Smooth muscle cell (in vitro differentiated cells): ENCODE data around the gene ARHGEF7. TPM values are rescaled to one million over a fixed set of nuclear protein-coding genes. Genes with fewer than 3 reads are reported as not detected.
A peak's percentile ranks its signal among the peaks of the same experiment; 100 is the strongest.

Source experiments
- DNase-seq: peaks from one replicate; lab custom pipeline; 2025; ENCODE audit not compliant: unreplicated experiment; lab: John Stamatoyannopoulos, UW
- H2AFZ ChIP-seq: fragments of 200-600 bp; sonication (generic); 2 replicates; pipeline ENCODE4 v1.6.0; 2016; ENCODE audit warnings: antibody characterized with exemption, low read depth, mild to moderate bottlenecking
- H3F3A ChIP-seq: fragments of 200-600 bp; sonication (generic); 2 replicates; pipeline ENCODE4 v1.6.0; 2017; ENCODE audit warnings: antibody characterized with exemption, low read depth
- H3K27ac ChIP-seq: fragments of 200-600 bp; sonication (generic); 2 replicates; pipeline ENCODE4 v1.5.1; 2016; ENCODE audit warnings: low read depth, mild to moderate bottlenecking
- H3K27me3 ChIP-seq: fragments of 200-600 bp; sonication (generic); 2 replicates; pipeline ENCODE4 v1.6.1; 2016; ENCODE audit warnings: low read depth, mild to moderate bottlenecking
- H3K36me3 ChIP-seq: fragments of 200-600 bp; sonication (generic); 2 replicates; pipeline ENCODE4 v1.5.1; 2016; ENCODE audit warnings: low read depth
- H3K4me1 ChIP-seq: fragments of 200-600 bp; sonication (generic); 2 replicates; pipeline ENCODE4 v1.5.1; 2016; ENCODE audit warnings: low read depth
- H3K4me2 ChIP-seq: fragments of 200-600 bp; sonication (generic); 2 replicates; pipeline ENCODE4 v1.6.0; 2016; ENCODE audit warnings: mild to moderate bottlenecking
- H3K4me3 ChIP-seq: fragments of 200-600 bp; sonication (generic); 2 replicates; pipeline ENCODE4 v1.5.1; 2016; ENCODE audit warnings: mild to moderate bottlenecking
- H3K79me2 ChIP-seq: fragments of 200-600 bp; sonication (generic); 2 replicates; pipeline ENCODE4 v1.6.0; 2016; ENCODE audit warnings: low read depth, mild to moderate bottlenecking
- H3K9ac ChIP-seq: fragments of 200-600 bp; sonication (generic); 2 replicates; pipeline ENCODE4 v1.6.0; 2016; ENCODE audit warnings: low read depth
- H3K9me3 ChIP-seq: fragments of 200-600 bp; sonication (generic); replicated peaks from 2 replicates; pipeline ENCODE4 v1.5.1; 2016; ENCODE audit warnings: low read depth
- H4K20me1 ChIP-seq: fragments of 200-600 bp; sonication (generic); 2 replicates; pipeline ENCODE4 v1.6.0; 2016; ENCODE audit warnings: low read depth
- WGBS: methylation state at CpG from one replicate; pipeline ENCODE4 v1.1.7; 2016; ENCODE audit warnings: low lambda C conversion rate; 5-methylcytosine and 5-hydroxymethylcytosine counted together
- polyA plus RNA-seq: library from polyadenylated mRNA; unstranded; fragments of >200 nt; fragmentation: Nextera tagmentation; extraction: Ambion mirVana; gene quantifications from 2 replicates; pipeline ENCODE4 v1.2.1, GENCODE V29; 2016
- total RNA-seq: library from RNA; depleted of rRNA; stranded (reverse); fragments of >200 nt; gene quantifications from 2 replicates; pipeline ENCODE4 v1.2.3, GENCODE V29; 2014
- TF ChIP-seq, protein P1 (sequence below): fragments of 200-600 bp; sonication (generic); IDR thresholded peaks from 2 replicates; pipeline ENCODE4 v1.5.1; 2017; ENCODE audit warnings: borderline replicate concordance, mild to moderate bottlenecking, antibody characterized with exemption; ENCODE audit not compliant: insufficient read depth, poor library complexity, severe bottlenecking

Gene ARHGEF7
- total and polyA plus RNA-seq, 2 experiments from 2014 or later = 13.8 to 32.4 TPM

- H3K4me2 ChIP-seq = no peak overlapping the region
- H4K20me1 ChIP-seq = peaks cover 100% of the 10 kb centered on the region
- no peaks in the 10 kb centered on the region for H3K27me3 ChIP-seq
- no peaks in the 10 kb centered on the region for H3F3A ChIP-seq
- TF ChIP-seq, protein P1, sequence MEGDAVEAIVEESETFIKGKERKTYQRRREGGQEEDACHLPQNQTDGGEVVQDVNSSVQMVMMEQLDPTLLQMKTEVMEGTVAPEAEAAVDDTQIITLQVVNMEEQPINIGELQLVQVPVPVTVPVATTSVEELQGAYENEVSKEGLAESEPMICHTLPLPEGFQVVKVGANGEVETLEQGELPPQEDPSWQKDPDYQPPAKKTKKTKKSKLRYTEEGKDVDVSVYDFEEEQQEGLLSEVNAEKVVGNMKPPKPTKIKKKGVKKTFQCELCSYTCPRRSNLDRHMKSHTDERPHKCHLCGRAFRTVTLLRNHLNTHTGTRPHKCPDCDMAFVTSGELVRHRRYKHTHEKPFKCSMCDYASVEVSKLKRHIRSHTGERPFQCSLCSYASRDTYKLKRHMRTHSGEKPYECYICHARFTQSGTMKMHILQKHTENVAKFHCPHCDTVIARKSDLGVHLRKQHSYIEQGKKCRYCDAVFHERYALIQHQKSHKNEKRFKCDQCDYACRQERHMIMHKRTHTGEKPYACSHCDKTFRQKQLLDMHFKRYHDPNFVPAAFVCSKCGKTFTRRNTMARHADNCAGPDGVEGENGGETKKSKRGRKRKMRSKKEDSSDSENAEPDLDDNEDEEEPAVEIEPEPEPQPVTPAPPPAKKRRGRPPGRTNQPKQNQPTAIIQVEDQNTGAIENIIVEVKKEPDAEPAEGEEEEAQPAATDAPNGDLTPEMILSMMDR = no peak
- H3K4me3 ChIP-seq = no peak overlapping the region
- H3K36me3 ChIP-seq = no peaks in the 10 kb centered on the region
- no peaks in the 10 kb centered on the region for H3K4me1 ChIP-seq
- peak overlapping the region; percentile 10 for H3K27ac ChIP-seq
- no peak overlapping the region for H3K9ac ChIP-seq
- peaks cover 91% of the 10 kb centered on the region for H3K79me2 ChIP-seq
- H2AFZ ChIP-seq = no peak overlapping the region
- DNase-seq = no peak
- H3K9me3 ChIP-seq = no peaks in the 10 kb centered on the region
- 88% methylated on average over 3 of the region's 3 CpGs for WGBS
Observed at GRCh38 chr13:111171112-111171511, 56.0 kb downstream of the ARHGEF7 start.

DNA sequence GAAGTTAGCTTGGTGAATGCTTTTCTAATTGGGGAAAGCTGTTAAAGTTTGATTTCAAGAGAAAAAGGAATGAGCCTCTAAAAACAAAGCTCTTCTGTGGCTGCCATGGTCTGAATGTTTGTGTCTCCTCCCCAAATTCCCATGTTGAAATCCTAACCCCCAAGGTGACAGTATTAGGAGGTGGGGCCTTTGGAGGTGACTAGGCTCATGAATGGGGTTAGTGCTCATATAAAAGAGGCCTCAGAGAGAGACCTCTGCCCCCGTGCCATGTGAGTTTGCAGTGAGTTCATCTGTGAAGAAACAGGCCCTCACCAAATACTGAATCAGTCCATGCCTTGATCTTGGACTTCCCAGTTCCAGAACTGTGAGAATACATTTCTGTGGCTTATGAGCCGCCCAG is 56.5 kb downstream of the ARHGEF7 start:
- peaks cover 100% of the 10 kb centered on the region for H4K20me1 ChIP-seq

GRCh38 chr13:111174377-111175114 is 59.4 kb downstream of the ARHGEF7 start:
- H3K27me3 ChIP-seq = no peaks in the 10 kb centered on the region
- no peaks in the 10 kb centered on the region for H3K9me3 ChIP-seq
- H3K9ac ChIP-seq = no peak overlapping the region
- no peak overlapping the region for H2AFZ ChIP-seq
- peaks cover 100% of the 10 kb centered on the region for H4K20me1 ChIP-seq
- 89% methylated on average over 15 of the region's 15 CpGs for WGBS
- DNase-seq = no peak
- no peaks in the 10 kb centered on the region for H3K36me3 ChIP-seq
- TF ChIP-seq, protein P1 = no peak
- no peak overlapping the region for H3K4me2 ChIP-seq
- no peaks in the 10 kb centered on the region for H3K4me1 ChIP-seq
- no peak overlapping the region for H3K27ac ChIP-seq
- no peaks in the 10 kb centered on the region for H3F3A ChIP-seq
- H3K4me3 ChIP-seq = no peak overlapping the region
- peaks cover 69% of the 10 kb centered on the region for H3K79me2 ChIP-seq

More for the DNA sequence above, 56.5 kb downstream of the ARHGEF7 start:
- TF ChIP-seq, protein P1 = no peak
- H3K4me2 ChIP-seq = no peak overlapping the region
- H3F3A ChIP-seq = no peaks in the 10 kb centered on the region
- no peak overlapping the region for H2AFZ ChIP-seq
- no peak overlapping the region for H3K9ac ChIP-seq
- no peaks in the 10 kb centered on the region for H3K36me3 ChIP-seq
- no peaks in the 10 kb centered on the region for H3K9me3 ChIP-seq
- DNase-seq = no peak
- 78% methylated on average over 2 of the region's 2 CpGs for WGBS
- H3K4me3 ChIP-seq = no peak overlapping the region
- no peaks in the 10 kb centered on the region for H3K4me1 ChIP-seq
- H3K79me2 ChIP-seq = peaks cover 91% of the 10 kb centered on the region
- H3K27ac ChIP-seq = peak overlapping the region; percentile 10
- H3K27me3 ChIP-seq = no peaks in the 10 kb centered on the region

DNA sequence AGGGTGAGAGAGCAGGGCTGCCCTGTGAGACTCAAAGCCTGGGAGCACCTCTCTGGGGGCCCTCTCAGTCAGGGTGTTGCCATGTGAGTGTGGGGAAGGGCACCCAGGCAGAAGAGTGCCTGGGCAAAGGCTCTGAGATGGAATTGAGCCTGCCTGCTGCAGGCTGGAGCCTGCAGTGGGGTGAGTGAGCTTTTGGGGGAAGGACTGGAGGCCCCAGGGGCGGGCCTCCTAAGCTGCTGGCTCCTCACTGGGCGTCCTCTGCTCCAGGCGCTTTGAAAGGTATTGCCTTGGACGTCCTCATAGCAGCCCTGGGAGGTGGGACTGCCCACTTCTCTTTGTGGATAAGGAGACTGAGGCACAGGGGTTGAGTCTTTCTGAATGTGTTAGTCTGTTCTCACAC is 60.3 kb downstream of the ARHGEF7 start:
- Histone ChIP-seq H3K9ac (no peak overlapping the region), H4K20me1 (peaks cover 100% of the 10 kb centered on the region)
- DNase-seq = no peak

More for the DNA sequence above, 60.3 kb downstream of the ARHGEF7 start:
- no peaks in the 10 kb centered on the region for H3F3A ChIP-seq
- 95% methylated on average over 4 of the region's 4 CpGs for WGBS
- no peak overlapping the region for H3K4me3 ChIP-seq
- no peaks in the 10 kb centered on the region for H3K9me3 ChIP-seq
- H3K4me1 ChIP-seq = no peaks in the 10 kb centered on the region
- H3K27me3 ChIP-seq = no peaks in the 10 kb centered on the region
- H3K27ac ChIP-seq = no peak overlapping the region
- TF ChIP-seq, protein P1 = no peak
- H3K79me2 ChIP-seq = peaks cover 68% of the 10 kb centered on the region
- H3K4me2 ChIP-seq = no peak overlapping the region
- H3K36me3 ChIP-seq = no peaks in the 10 kb centered on the region
- H2AFZ ChIP-seq = no peak overlapping the region
